Spinal cord (tissue), 10 donors: ENCODE data around the gene SHFL. TPM values are rescaled to one million over a fixed set of nuclear protein-coding genes. Genes with fewer than 3 reads are reported as not detected.
A peak's percentile ranks its signal among the peaks of the same experiment; 100 is the strongest.

ENCODE experiments used
- DNase-seq, 6 donors: peaks; one replicate each; pipeline versions ENCODE4 v3.0.0 to v3.0.0-alpha.2; 2013 to 2015; ENCODE audit warnings: low spot score in 6 of 6, low read depth in 4 of 6
- H3K27ac ChIP-seq: one replicate; pipeline ENCODE4 v1.5.1; 2013; ENCODE audit warnings: low read depth, low read length, control low read depth
- H3K27me3 ChIP-seq: one replicate; pipeline ENCODE4 v1.6.1; 2013; ENCODE audit warnings: low read length; ENCODE audit not compliant: control insufficient read depth, insufficient read depth
- H3K36me3 ChIP-seq: one replicate; pipeline ENCODE4 v1.6.1; 2013; ENCODE audit warnings: low read length; ENCODE audit not compliant: control insufficient read depth, insufficient read depth
- H3K4me1 ChIP-seq: one replicate; pipeline ENCODE4 v1.6.1; 2013; ENCODE audit warnings: low read length; ENCODE audit not compliant: control insufficient read depth, insufficient read depth
- H3K4me3 ChIP-seq: one replicate; pipeline ENCODE4 v1.5.1; 2013; ENCODE audit warnings: low read depth, low read length, control low read depth
- H3K9me3 ChIP-seq: one replicate; pipeline ENCODE4 v1.6.1; 2013; ENCODE audit warnings: low read length; ENCODE audit not compliant: control insufficient read depth, insufficient read depth
- WGBS: methylation state at CpG from one replicate; pipeline ENCODE4 v1.1.5; 2013; ENCODE audit warnings: missing lambda C conversion rate; ENCODE audit not compliant: insufficient coverage; 5-methylcytosine and 5-hydroxymethylcytosine counted together
- polyA plus RNA-seq, 2 donors: library from polyadenylated mRNA; unstranded; fragments of 120-200 nt; gene quantifications; one replicate each; pipeline ENCODE4 v1.2.1, GENCODE V29; 2013; ENCODE audit not compliant: insufficient read length in 2 of 2
- total RNA-seq, 2 donors: library from RNA; depleted of rRNA in 1 of 2; stranded (reverse); fragments of 120-200 nt in 1 of 2; fragments of >200 nt in 1 of 2; gene quantifications; one replicate each; pipeline versions ENCODE4 v1.2.3 to v1.2.4, GENCODE V29; 2013 to 2014
- donor health status: healthy.

Gene SHFL
- total and polyA plus RNA-seq, 4 donors = 13.1 to 45.9 (median 35.2) TPM

- peak in 1 of 6 donors; percentile 78 for DNase-seq
Observed at GRCh38 chr19:10120538-10121189, 34.5 kb downstream of the SHFL start.

GRCh38 chr19:10122045-10122444 lies 35.9 kb downstream of the SHFL start:
- DNase-seq = no peak
- WGBS = no CpG with 5 or more reads among the region's 6 CpGs
- Histone ChIP-seq H3K4me3 (no peak overlapping the region), H3K36me3 (peaks cover 37% of the 10 kb centered on the region), H3K27ac (no peak overlapping the region), H3K9me3 (no peaks in the 10 kb centered on the region), H3K27me3 (no peaks in the 10 kb centered on the region), H3K4me1 (peaks cover 16% of the 10 kb centered on the region)

More at GRCh38 chr19:10120538-10121189, 34.5 kb downstream of the SHFL start:
- no peak overlapping the region for H3K4me3 ChIP-seq
- no peaks in the 10 kb centered on the region for H3K9me3 ChIP-seq
- H3K4me1 ChIP-seq = peaks cover 16% of the 10 kb centered on the region
- 86% methylated on average over 5 of the region's 9 CpGs for WGBS
- H3K36me3 ChIP-seq = peaks cover 43% of the 10 kb centered on the region
- H3K27ac ChIP-seq = no peak overlapping the region
- H3K27me3 ChIP-seq = no peaks in the 10 kb centered on the region

- peaks cover 4% of the 10 kb centered on the region for H3K4me1 ChIP-seq
- H3K36me3 ChIP-seq = peaks cover 23% of the 10 kb centered on the region
- no peaks in the 10 kb centered on the region for H3K9me3 ChIP-seq
- H3K4me3 ChIP-seq = no peak overlapping the region
- DNase-seq = no peak
- 96% methylated on average over 5 of the region's 7 CpGs for WGBS
- no peaks in the 10 kb centered on the region for H3K27me3 ChIP-seq
- H3K27ac ChIP-seq = no peak overlapping the region
Observed at GRCh38 chr19:10124429-10124828, 38.3 kb downstream of the SHFL start.

GRCh38 chr19:10126213-10126639 lies 40.1 kb downstream of the SHFL start:
- peaks cover 37% of the 10 kb centered on the region for H3K36me3 ChIP-seq
- no CpG with 5 or more reads among the region's 4 CpGs for WGBS

GRCh38 chr19:10132905-10133304 lies 46.8 kb downstream of the SHFL start:
- no peaks in the 10 kb centered on the region for H3K9me3 ChIP-seq
- no peak for DNase-seq
- no peaks in the 10 kb centered on the region for H3K27me3 ChIP-seq
- no peak overlapping the region for H3K4me3 ChIP-seq
- 100% methylated on average over 5 of the region's 7 CpGs for WGBS
- H3K27ac ChIP-seq = no peak overlapping the region
- H3K36me3 ChIP-seq = peaks cover 81% of the 10 kb centered on the region
- no peaks in the 10 kb centered on the region for H3K4me1 ChIP-seq

More at GRCh38 chr19:10126213-10126639, 40.1 kb downstream of the SHFL start:
- H3K4me3 ChIP-seq = no peak overlapping the region
- no peak for DNase-seq
- H3K9me3 ChIP-seq = no peaks in the 10 kb centered on the region
- H3K4me1 ChIP-seq = no peaks in the 10 kb centered on the region
- no peaks in the 10 kb centered on the region for H3K27me3 ChIP-seq
- no peak overlapping the region for H3K27ac ChIP-seq

- no peak for DNase-seq
- Histone ChIP-seq H3K27ac (no peak overlapping the region), H3K27me3 (no peaks in the 10 kb centered on the region), H3K4me1 (no peaks in the 10 kb centered on the region), H3K36me3 (peaks cover 84% of the 10 kb centered on the region), H3K9me3 (no peaks in the 10 kb centered on the region), H3K4me3 (no peak overlapping the region)
- 92% methylated on average over 10 of the region's 11 CpGs for WGBS
Observed at GRCh38 chr19:10133596-10133995, 47.5 kb downstream of the SHFL start.

GRCh38 chr19:10134040-10134439 lies 47.9 kb downstream of the SHFL start:
- H3K4me1 ChIP-seq = no peaks in the 10 kb centered on the region
- H3K27ac ChIP-seq = no peak overlapping the region
- no peaks in the 10 kb centered on the region for H3K27me3 ChIP-seq
- no peaks in the 10 kb centered on the region for H3K9me3 ChIP-seq
- DNase-seq = no peak
- H3K4me3 ChIP-seq = no peak overlapping the region
- peaks cover 85% of the 10 kb centered on the region for H3K36me3 ChIP-seq
- 92% methylated on average over 9 of the region's 9 CpGs for WGBS

GRCh38 chr19:10135551-10136334 lies 49.6 kb downstream of the SHFL start:
- no peak overlapping the region for H3K27ac ChIP-seq
- peaks cover 91% of the 10 kb centered on the region for H3K36me3 ChIP-seq
- no peak for DNase-seq
- H3K4me3 ChIP-seq = no peak overlapping the region
- 94% methylated on average over 39 of the region's 39 CpGs for WGBS
- no peaks in the 10 kb centered on the region for H3K27me3 ChIP-seq
- no peaks in the 10 kb centered on the region for H3K4me1 ChIP-seq
- no peaks in the 10 kb centered on the region for H3K9me3 ChIP-seq

GRCh38 chr19:10136936-10137335 lies 50.8 kb downstream of the SHFL start:
- H3K9me3 ChIP-seq = no peaks in the 10 kb centered on the region
- H3K27ac ChIP-seq = no peak overlapping the region
- WGBS = 98% methylated on average over 14 of the region's 14 CpGs
- peaks cover 94% of the 10 kb centered on the region for H3K36me3 ChIP-seq
- DNase-seq = no peak
- no peaks in the 10 kb centered on the region for H3K4me1 ChIP-seq
- H3K4me3 ChIP-seq = no peak overlapping the region
- H3K27me3 ChIP-seq = no peaks in the 10 kb centered on the region
